NT2/D1 (cell line): ENCODE data around the gene CCDC85C.

Experiments
- SUZ12 ChIP-seq: IDR thresholded peaks from 2 replicates; pipeline ENCODE4 v1.6.1; 2011; ENCODE audit not compliant: insufficient read length, insufficient read depth; ENCODE audit errors: extremely low read depth
- YY1 ChIP-seq: IDR thresholded peaks from 2 replicates; pipeline ENCODE4 v1.6.1; 2011; ENCODE audit not compliant: insufficient read length, insufficient read depth
- ZNF274 ChIP-seq: IDR thresholded peaks from 2 replicates; pipeline ENCODE4 v1.6.1; 2011; ENCODE audit warnings: mild to moderate bottlenecking, low read depth, low read length

DNA sequence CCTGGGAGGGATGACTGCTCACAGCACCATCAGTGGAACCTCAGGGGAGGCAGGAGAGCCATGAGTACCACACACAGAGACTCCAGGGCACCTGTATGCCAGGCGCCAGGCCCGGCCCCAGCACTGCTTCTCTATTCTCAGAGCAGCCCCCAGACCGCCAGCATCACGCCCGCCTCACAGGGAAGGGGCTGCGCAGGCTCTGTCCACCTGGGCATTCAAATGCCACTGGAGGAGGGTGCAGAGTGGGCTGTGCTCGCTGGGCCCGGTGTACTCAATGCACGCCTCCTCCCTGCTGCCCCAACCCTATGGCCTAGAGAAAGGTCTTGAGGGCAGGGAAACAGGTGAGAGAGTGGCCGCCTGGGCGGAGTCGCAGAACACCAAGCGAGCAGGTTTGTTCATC, 43.6 kb downstream of the CCDC85C start:
- no peak for TF ChIP-seq YY1
- TF ChIP-seq ZNF274 = no peak
- TF ChIP-seq SUZ12 = no peak
